Spleen (tissue), 11 donors: ENCODE data around the gene RRAGD. TPM values are rescaled to one million over a fixed set of nuclear protein-coding genes. Genes with fewer than 3 reads are reported as not detected.

ENCODE experiments used
- DNase-seq: peaks from one replicate; pipeline ENCODE4 v3.0.0-alpha.2; 2020
- H3K27ac ChIP-seq, 8 donors: fragments of 200-600 bp; sonication (generic) in 7 of 8; 1 replicate in 4 of 8; 2 replicates in 4 of 8; pipeline versions ENCODE4 v1.5.0 to v1.8.0; 2016 to 2021; ENCODE audit warnings: inconsistent platforms in 4 of 8, mild to moderate bottlenecking in 4 of 8, moderate library complexity in 1 of 8
- H3K27me3 ChIP-seq, 7 donors: fragments of 200-600 bp; sonication (generic) in 6 of 7; replicated peaks in 1 of 7; 1 replicate in 4 of 7; 2 replicates in 3 of 7; pipeline versions ENCODE4 v1.5.0 to v1.8.0; 2016 to 2021; ENCODE audit warnings: inconsistent platforms in 3 of 7, mild to moderate bottlenecking in 1 of 7
- H3K36me3 ChIP-seq, 6 donors: fragments of 200-600 bp; sonication (generic) in 5 of 6; 1 replicate in 4 of 6; 2 replicates in 2 of 6; pipeline versions ENCODE4 v1.5.0 to v1.8.0; 2016 to 2021; ENCODE audit warnings: inconsistent platforms in 2 of 6
- H3K4me1 ChIP-seq, 6 donors: fragments of 200-600 bp; sonication (generic) in 5 of 6; 1 replicate in 3 of 6; 2 replicates in 3 of 6; pipeline versions ENCODE4 v1.5.0 to v1.8.0; 2016 to 2021; ENCODE audit warnings: inconsistent platforms in 3 of 6
- H3K4me3 ChIP-seq, 8 donors: fragments of 200-600 bp; sonication (generic) in 7 of 8; 1 replicate in 4 of 8; 2 replicates in 4 of 8; pipeline versions ENCODE4 v1.5.0 to v1.8.0; 2016 to 2021; ENCODE audit warnings: inconsistent platforms in 4 of 8, mild to moderate bottlenecking in 4 of 8, moderate library complexity in 2 of 8
- H3K9me3 ChIP-seq, 8 donors: fragments of 200-600 bp; sonication (generic) in 7 of 8; 1 replicate in 4 of 8; 2 replicates in 4 of 8; pipeline versions ENCODE4 v1.5.0 to v1.8.0; 2016 to 2021; ENCODE audit warnings: inconsistent platforms in 4 of 8
- CTCF ChIP-seq, 11 experiments: fragments of 200-600 bp in 7 of 11; fragments of 450-650 bp in 4 of 11; sonication (generic) in 4 of 11; IDR thresholded peaks in 8 of 11; conservative IDR thresholded peaks in 3 of 11; 1 replicate in 7 of 11; 2 replicates in 4 of 11; pipeline versions ENCODE4 v1.4.0 to v1.8.0; 2016 to 2021; ENCODE audit warnings: antibody characterized with exemption in 11 of 11, inconsistent platforms in 4 of 11, mild to moderate bottlenecking in 1 of 11
- POLR2A ChIP-seq, 3 donors: fragments of 450-650 bp; IDR thresholded peaks; one replicate each; pipeline ENCODE4 v1.5.1; 2017; ENCODE audit warnings: antibody characterized with exemption in 3 of 3, mild to moderate bottlenecking in 1 of 3
- POLR2AphosphoS5 ChIP-seq, 3 donors: sonication (generic); formaldehyde crosslinking; IDR thresholded peaks; one replicate each; pipeline ENCODE4 v1.5.1; 2017; ENCODE audit warnings: antibody characterized with exemption in 3 of 3
- WGBS, 5 donors: extraction: QIAGEN DNeasy Blood & Tissue Kit in 3 of 5; methylation state at CpG; one replicate each; pipeline versions ENCODE4 v1.1.5 to v1.1.7; 2013 to 2018; 5-methylcytosine and 5-hydroxymethylcytosine counted together
- intact Hi-C: fragments of 100-400 bp; cut with DNase I; formaldehyde crosslinking; loops from one replicate; pipeline ENCODE4 v1.15.0; 2023; ENCODE audit warnings: low total_unique reads
- polyA plus RNA-seq, 3 donors: library from polyadenylated mRNA; stranded (reverse); fragments of 200-250 nt; gene quantifications; one replicate each; pipeline ENCODE4 v1.2.1, GENCODE V29; 2013
- total RNA-seq, 7 donors: library from RNA; depleted of rRNA in 3 of 7; stranded (reverse); fragments of >200 nt in 3 of 7; fragmentation: NEBNext Ultra II Directional in 4 of 7; extraction: Animal tissue kit (Norgen Biotek cat#: 25700) in 4 of 7; gene quantifications; one replicate each; pipeline versions ENCODE4 v1.1.0 to v1.2.1, GENCODE V29; 2016 to 2021
- donor health status: healthy with polysubstance abuse.
- donor health status: DM: no; HTN: no; CAD: no; lungs with moderate emphysema.
- donor health status: DM: no; HTN: no; CAD: no.
- donor health status: Bipolar disorder and iron deficiency.
- donor health status: healthy.
- donor health status: DM: no; HTN: no; CAD: no.
- donor health status: DM: yes; HTN: yes; CAD: no.

The RRAGD gene
- total and polyA plus RNA-seq, 10 donors: 3.1 to 26.5 (median 15.4) TPM

- H3K27ac ChIP-seq: no peak overlapping the region
- 22 to 61% (median 31%) methylated on average over 2 of the region's 2 CpGs for WGBS, 5 donors
- no peak for DNase-seq
- no peaks in the 10 kb centered on the region for H3K36me3 ChIP-seq
- intact Hi-C loops: no loop called here
- TF ChIP-seq CTCF (IDR thresholded peaks at IDR 0.05 in 8 of 11, conservative IDR thresholded peaks at IDR 0.05 in 3 of 11): no peak
- no peak for TF ChIP-seq POLR2A (IDR thresholded peaks at IDR 0.05)
- TF ChIP-seq POLR2AphosphoS5 (IDR thresholded peaks at IDR 0.05): no peak
- peaks cover 0 to 50% (median 4%) of the 10 kb centered on the region in 7 donors for H3K27me3 ChIP-seq
- peaks cover 10 to 41% (median 29%) of the 10 kb centered on the region in 6 donors for H3K4me1 ChIP-seq
- H3K4me3 ChIP-seq: no peak overlapping the region
- no peaks in the 10 kb centered on the region for H3K9me3 ChIP-seq
These were observed 2.1 kb upstream of the RRAGD start for GRCh38 chr6:89414215-89414614.

GRCh38 chr6:89413006-89413400 lies 930 bp upstream of the RRAGD start:
- no peak for DNase-seq
- Histone ChIP-seq H3K27ac (no peak overlapping the region), H3K9me3 (no peaks in the 10 kb centered on the region), H3K27me3 (peaks cover 0 to 50% (median 4%) of the 10 kb centered on the region in 7 donors), H3K4me1 (peaks cover 10 to 54% (median 30%) of the 10 kb centered on the region in 6 donors), H3K36me3 (no peaks in the 10 kb centered on the region), H3K4me3 (peak overlapping the region in 7 of 8 donors; percentile 56 to 99 (median 81))
- intact Hi-C loops: no loop called here
- whole genome bisulfite sequencing, 5 donors: 11 to 25% (median 17%) methylated on average over 9 of the region's 9 CpGs
- TF ChIP-seq CTCF (IDR thresholded peaks at IDR 0.05 in 8 of 11, conservative IDR thresholded peaks at IDR 0.05 in 3 of 11) (no peak), POLR2AphosphoS5 (IDR thresholded peaks at IDR 0.05) (no peak), POLR2A (IDR thresholded peaks at IDR 0.05) (no peak)

GRCh38 chr6:89411145-89412070 lies 665 bp downstream of the RRAGD start:
- no peak for TF ChIP-seq CTCF (IDR thresholded peaks at IDR 0.05 in 8 of 11, conservative IDR thresholded peaks at IDR 0.05 in 3 of 11)
- TF ChIP-seq POLR2AphosphoS5 (IDR thresholded peaks at IDR 0.05): peak in 1 of 3 donors; percentile 31
- intact Hi-C loops: no loop called here
- peaks cover 0 to 44% (median 4%) of the 10 kb centered on the region in 7 donors for H3K27me3 ChIP-seq
- peak; percentile 89 for DNase-seq
- no peaks in the 10 kb centered on the region for H3K36me3 ChIP-seq
- WGBS, 5 donors: 1 to 2% (median 1%) methylated on average over 43 to 93 of the region's 93 CpGs
- peaks cover 10 to 69% (median 30%) of the 10 kb centered on the region in 6 donors for H3K4me1 ChIP-seq
- no peaks in the 10 kb centered on the region for H3K9me3 ChIP-seq
- H3K27ac ChIP-seq: peak overlapping the region; percentile 20 to 92 (median 80)
- peak overlapping the region; percentile 56 to 99 (median 78) for H3K4me3 ChIP-seq

GRCh38 chr6:89410788-89411144 lies 1.3 kb downstream of the RRAGD start:
- peaks cover 0 to 43% (median 4%) of the 10 kb centered on the region in 7 donors for H3K27me3 ChIP-seq
- no peak for TF ChIP-seq POLR2AphosphoS5 (IDR thresholded peaks at IDR 0.05)
- no peak for TF ChIP-seq CTCF (IDR thresholded peaks at IDR 0.05 in 8 of 11, conservative IDR thresholded peaks at IDR 0.05 in 3 of 11)
- TF ChIP-seq POLR2A (IDR thresholded peaks at IDR 0.05): no peak
- H3K9me3 ChIP-seq: no peaks in the 10 kb centered on the region
- H3K36me3 ChIP-seq: no peaks in the 10 kb centered on the region
- WGBS, 5 donors: 8 to 22% (median 10%) methylated on average over 4 of the region's 4 CpGs
- peak overlapping the region; percentile 56 to 99 (median 78) for H3K4me3 ChIP-seq
- H3K27ac ChIP-seq: peak overlapping the region in 7 of 8 donors; percentile 46 to 92 (median 83)
- H3K4me1 ChIP-seq: peaks cover 10 to 76% (median 30%) of the 10 kb centered on the region in 6 donors
- DNase-seq: no peak
- intact Hi-C loops: no loop called here
